HG02610 (cell line): ENCODE results near the gene HHAT.

Source experiments
- ATAC-seq: cut with Tn5 transposase; IDR thresholded peaks from one replicate; pipeline ENCODE4 v1.9.1; 2021; ENCODE audit warnings: mild to moderate bottlenecking, moderate library complexity; ENCODE audit not compliant: unreplicated experiment

The HHAT gene

DNA sequence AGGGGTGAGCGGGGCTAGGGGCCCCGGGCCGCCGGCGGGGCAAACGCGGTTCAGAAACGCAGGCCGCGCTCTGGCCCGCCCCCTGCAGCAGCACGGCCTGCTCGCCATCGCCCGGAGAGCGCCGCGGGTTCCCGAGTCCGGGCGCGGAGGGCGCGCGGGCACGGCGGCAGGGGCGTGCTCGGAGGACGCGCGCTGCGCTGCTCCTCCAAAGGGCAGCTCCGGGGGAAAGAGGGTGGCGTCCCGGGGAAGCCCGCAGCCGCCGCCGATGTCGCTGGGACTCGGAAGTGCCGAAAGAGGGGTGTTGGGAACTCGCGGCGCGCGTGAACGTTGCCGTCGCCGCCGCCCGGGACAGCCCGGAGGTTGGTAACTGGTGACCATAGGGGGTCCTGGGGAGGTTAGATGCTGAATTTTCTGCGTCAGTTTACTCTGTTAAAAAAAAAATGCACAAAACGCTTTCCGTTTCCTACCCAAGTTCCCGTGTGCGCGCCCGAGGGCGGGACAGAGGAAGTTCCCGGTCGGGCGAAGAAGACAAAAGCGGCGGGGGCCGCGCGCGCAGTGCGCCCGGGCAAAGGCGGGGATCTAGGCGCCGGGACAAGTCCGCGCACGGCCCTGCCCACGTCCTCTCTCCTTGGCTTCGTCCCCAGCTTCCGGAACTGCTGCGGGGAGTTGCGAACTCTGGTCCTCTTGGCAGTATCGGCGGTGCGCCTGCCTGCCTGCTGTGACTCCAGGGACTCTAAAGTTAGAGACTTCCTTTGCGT is at the start of gene HHAT:
HHAT (plus strand) TSS at position 157 of the 758 bp plus-strand sequence. CDS start 20,074 bp downstream, outside the sequence.
- peak; percentile 58 for ATAC-seq

- ATAC-seq = no peak
These were observed 48.5 kb upstream of the HHAT start for GRCh38 chr1:210280221-210280620.

- no peak for ATAC-seq
These were observed 40.6 kb upstream of the HHAT start for GRCh38 chr1:210288116-210288515.

- ATAC-seq = no peak
These were observed 39.5 kb upstream of the HHAT start for GRCh38 chr1:210289248-210289647.

- no peak for ATAC-seq
These were observed 37.5 kb upstream of the HHAT start for GRCh38 chr1:210291081-210291764.

DNA sequence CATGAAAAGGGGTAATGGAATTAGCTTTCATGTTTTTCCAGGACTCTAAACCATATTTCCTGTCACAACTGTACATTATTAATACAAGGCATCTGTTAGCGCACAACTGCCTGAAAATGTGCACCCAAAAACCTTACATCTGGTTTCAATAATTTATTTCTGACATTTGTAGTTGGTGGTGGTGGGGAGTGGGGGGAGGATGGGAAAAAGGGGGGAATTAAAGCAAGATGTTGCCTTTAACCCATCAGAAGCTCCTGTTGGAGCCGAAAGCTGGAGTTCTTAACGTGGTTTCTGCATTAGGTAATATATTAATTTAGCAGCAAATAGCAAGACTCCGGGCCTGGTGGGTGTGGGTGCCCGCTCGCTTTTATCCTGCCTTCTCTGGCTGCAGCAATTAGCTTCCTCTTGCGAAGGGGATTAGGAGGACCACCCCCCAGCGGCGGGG is 36.9 kb upstream of the HHAT start:
- no peak for ATAC-seq

DNA sequence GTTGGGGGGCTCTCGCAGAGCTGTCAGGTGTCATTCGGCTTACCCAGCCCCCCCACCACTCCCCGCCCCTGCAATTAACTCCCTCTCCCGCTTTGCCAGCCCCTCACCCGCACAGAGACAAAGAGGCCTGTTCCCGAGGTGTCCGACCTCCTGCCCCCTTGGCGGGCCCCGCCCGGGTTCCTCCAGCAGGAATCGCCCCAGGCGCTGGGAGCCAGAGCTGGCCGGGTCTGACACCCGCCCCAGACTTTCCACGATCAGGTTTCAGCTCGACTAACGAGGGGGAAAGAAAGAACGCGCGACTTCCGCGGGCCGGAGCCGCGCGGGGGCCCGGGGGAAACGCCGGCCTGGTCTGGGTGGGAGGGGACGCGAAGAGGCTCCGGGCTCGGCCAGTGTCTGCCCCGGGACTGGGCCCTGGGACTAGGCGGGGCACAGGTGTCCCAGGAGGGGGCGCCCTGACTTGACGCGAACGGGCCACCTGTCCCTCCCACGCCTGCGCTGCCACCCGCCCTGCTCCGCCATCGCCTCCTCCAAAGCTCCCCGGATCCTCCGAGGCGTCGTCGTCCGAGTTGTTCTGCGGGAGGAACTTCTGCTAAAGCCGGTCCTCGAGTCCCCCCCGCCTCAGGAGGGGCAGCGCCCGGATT is 36.4 kb upstream of the HHAT start:
- ATAC-seq = no peak

DNA sequence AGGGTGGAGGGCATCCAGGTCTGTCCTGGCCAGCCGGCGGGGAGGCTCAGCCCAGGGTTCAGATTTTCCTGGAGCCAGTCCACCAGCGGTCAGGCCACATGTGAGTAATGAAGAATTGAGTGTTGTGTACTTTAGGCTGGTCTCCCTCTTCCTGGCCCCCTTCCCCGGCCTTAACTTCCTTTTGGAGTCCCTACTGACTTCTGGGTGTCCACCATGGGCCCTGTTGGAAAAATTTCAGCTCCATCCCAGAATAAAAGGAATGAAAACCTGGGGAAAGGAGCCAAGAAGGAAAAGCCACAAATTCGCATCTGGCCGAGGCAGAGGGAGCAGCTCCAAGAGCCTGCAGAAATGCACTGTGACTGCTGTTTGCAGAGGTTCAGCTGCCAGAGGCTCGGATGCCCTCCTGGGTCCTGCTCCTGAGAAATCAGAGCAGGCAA is 35.5 kb upstream of the HHAT start:
- ATAC-seq = no peak

GRCh38 chr1:210294999-210295745 is 33.5 kb upstream of the HHAT start:
- no peak for ATAC-seq

DNA sequence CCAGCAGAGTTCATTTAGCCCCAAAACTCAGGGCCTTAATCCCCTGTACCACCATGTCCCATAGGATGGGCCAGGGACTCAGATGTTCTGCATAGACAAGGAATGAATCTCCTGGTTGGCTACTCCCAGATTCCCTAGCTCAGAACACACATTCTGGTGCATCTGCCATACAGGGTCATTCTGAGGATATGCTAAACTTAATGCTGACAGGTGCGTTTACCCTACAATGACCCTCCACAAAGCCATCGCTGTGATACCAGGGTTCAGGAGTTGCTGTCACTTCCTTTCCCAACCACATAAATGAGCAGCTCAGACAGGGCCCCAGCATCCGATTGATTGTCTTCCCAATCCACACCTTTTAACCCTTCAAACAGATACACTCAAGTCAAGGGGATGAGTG is 32.0 kb upstream of the HHAT start:
- ATAC-seq = no peak

DNA sequence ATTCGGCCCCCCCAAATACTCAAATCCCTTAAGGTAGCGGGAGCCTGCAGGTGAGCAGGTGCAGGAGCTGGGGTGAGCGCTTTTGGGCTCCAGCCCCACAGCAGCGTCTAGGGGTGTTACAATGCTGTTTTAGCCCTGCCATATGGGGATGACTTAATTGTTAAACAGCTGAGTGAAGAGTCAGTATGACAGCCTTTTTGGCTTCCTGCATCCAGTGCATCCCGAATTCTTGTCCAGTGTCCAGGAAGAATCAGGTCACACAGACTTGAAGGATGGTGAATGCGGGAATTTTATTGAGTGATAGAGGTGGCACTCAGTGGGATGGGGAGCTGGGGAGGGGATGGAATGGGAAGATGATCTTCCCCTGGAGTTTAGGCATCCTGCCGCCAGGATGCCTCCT is 30.4 kb upstream of the HHAT start:
- ATAC-seq = no peak

DNA sequence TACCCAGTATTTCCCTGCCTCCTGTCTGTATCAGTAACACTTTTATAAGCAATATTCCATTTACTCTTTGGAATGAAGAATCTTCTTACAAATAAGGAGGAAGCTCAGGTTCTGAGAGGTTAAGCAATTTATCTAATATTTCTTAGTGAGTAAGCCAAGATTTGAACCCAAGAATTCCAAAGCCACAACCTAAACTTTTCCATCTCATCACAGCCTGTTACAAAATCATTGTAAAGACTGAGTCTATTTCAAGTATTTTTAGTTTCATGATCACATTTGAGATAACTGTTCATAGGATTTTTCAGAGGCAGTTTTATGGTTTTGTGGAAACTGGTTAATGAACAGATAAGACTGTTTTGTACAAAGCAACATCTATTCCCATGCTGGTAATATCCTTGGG is 29.8 kb upstream of the HHAT start:
- no peak for ATAC-seq

DNA sequence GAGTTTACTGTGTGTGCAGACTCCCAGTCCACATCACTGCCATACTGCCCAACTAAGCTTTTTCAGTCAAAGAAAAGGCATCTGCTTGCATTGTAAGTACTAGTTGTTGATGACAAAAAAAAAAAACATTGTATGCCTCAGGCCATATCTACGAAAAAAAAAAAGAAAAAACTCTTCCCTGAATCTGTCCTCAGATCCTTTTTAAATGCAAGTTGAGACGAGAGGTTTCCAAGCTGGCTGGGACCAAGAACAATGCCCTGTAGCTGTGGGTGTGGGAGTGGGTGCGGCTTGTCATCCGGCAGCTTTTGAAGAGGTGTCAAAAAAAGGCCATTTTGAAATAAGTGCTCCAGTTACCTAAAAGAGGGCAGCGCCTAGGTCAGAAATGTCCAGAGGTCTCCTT is 29.2 kb upstream of the HHAT start:
- ATAC-seq = no peak

- ATAC-seq = no peak
These were observed 27.6 kb upstream of the HHAT start for GRCh38 chr1:210300923-210301614.

DNA sequence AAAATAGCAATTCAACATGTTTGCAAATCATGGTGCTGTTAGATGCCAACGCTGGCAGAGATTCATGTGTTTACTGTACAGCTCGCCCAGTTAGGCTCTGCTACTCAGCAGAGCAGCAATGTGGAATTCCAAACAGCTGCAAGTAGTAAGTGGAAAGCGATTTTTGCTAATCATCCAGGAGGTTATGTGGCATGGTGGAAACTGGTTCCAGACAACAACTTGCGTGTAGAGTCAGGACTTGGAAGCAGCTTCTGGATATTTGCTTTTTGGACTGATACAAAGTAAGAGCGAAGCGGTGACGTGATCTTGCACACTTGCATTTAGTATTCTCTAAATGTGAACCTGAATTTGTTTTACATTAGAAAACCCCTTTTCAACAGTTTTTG is 27.1 kb upstream of the HHAT start:
- no peak for ATAC-seq

DNA sequence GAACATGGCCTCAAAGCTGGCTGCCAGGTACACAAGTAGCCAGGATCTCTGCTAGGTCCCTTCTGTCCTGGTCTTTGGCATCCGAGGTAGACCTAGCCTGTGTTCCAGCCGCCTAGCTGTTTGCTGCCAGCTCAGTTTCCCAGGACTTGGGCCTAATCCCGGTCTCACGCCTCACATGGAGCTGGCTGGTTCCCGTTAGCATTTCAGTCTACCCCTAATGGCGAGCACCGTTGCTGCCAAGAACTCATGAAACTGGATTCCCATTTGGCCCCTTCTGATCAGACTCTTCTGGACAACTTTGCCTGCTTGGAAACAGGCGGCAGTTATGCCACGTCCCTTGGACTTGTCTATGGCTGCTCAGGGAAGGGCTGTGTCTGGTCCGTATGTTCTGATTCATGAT is 26.2 kb upstream of the HHAT start:
- no peak for ATAC-seq

DNA sequence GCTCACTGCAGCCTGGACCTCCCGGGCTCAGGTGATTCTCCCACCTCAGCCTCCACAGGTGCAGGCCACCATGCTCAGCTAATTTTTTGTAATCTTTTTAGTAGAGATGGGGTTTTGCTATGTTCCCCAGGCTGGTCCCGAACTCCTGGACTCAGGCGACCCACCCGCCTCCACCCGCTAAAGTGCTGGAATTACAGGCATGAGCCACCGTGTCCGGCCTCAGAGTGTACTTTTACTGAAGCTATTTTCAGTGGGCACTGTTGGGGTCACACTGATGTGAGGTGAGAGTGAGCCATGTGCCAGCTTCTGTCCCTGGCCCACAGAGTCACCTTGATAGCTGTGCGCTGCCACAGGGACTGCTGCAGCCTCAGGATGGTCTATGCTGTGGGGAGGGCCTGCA is 25.3 kb upstream of the HHAT start:
- no peak for ATAC-seq

DNA sequence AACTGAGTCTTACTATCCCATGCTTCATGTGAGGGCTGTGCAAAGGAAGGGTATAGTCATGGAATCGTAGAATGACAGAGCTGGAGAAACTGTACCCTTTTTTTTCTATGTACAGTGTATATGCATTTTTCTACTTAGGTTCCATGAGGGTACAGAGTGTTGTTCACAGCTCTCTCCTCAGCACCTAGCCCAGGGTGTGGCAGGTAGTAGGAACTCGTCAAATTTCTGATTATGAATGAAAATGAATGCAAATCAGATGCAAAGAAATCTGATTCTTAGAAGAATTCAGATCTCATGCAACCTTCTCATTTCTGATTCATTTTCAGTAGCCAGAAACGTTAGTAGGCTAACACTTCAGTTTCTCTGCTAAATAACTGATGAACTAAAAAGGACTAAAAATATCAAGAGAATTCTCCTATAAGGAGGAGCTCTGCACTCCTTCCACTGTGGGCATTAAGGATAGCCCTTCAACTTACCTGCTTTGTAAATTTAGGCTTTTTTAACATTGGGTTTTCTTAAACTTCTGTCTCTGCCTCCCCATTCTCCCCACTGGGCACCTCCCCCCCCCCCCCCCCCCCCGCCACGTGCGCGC is 18.0 kb upstream of the HHAT start:
- ATAC-seq = no peak

- no peak for ATAC-seq
These were observed 16.8 kb upstream of the HHAT start for GRCh38 chr1:210311726-210312493.
